Epithelial cell of proximal tubule (primary cell): ENCODE measurements around the gene GSKIP. TPM values are rescaled to one million over a fixed set of nuclear protein-coding genes. Genes with fewer than 3 reads are reported as not detected.

ENCODE experiments used
- DNase-seq: peaks from one replicate; pipeline ENCODE4 v3.0.0-alpha.2; 2011; ENCODE audit warnings: low read depth
- H3K4me3 ChIP-seq: 2 replicates; pipeline ENCODE4 v1.5.1; 2011; ENCODE audit warnings: low read depth, mild to moderate bottlenecking, low read length
- CTCF ChIP-seq: conservative IDR thresholded peaks from 2 replicates; pipeline ENCODE4 v1.5.1; 2012; ENCODE audit warnings: low read depth, mild to moderate bottlenecking, low read length
- total RNA-seq: library from RNA; depleted of rRNA; stranded (reverse); fragments of >200 nt; gene quantifications from 2 replicates; pipeline ENCODE4 v1.2.3, GENCODE V29; 2015

The GSKIP gene
- total RNA-seq, 1 donor from 2014 or later = 42.6 TPM

- no peak for DNase-seq
- no peak overlapping the region for H3K4me3 ChIP-seq
- TF ChIP-seq CTCF = no peak
Observed at GRCh38 chr14:96399405-96399804, 36.1 kb downstream of the GSKIP start.

- no peak for DNase-seq
- no peak overlapping the region for H3K4me3 ChIP-seq
- no peak for TF ChIP-seq CTCF
Observed at GRCh38 chr14:96400495-96400894, 37.2 kb downstream of the GSKIP start.

- TF ChIP-seq CTCF = no peak
- DNase-seq = no peak
- no peak overlapping the region for H3K4me3 ChIP-seq
Observed at GRCh38 chr14:96403409-96403808, 40.1 kb downstream of the GSKIP start.

GRCh38 chr14:96405677-96406076 lies 42.4 kb downstream of the GSKIP start:
- DNase-seq = no peak
- TF ChIP-seq CTCF = no peak
- no peak overlapping the region for H3K4me3 ChIP-seq

GRCh38 chr14:96407935-96408570 lies 44.7 kb downstream of the GSKIP start:
- DNase-seq = no peak
- H3K4me3 ChIP-seq = no peak overlapping the region
- no peak for TF ChIP-seq CTCF

GRCh38 chr14:96408608-96409007 lies 45.3 kb downstream of the GSKIP start:
- no peak for TF ChIP-seq CTCF
- no peak for DNase-seq
- H3K4me3 ChIP-seq = no peak overlapping the region

GRCh38 chr14:96409701-96410100 lies 46.4 kb downstream of the GSKIP start:
- no peak overlapping the region for H3K4me3 ChIP-seq
- no peak for TF ChIP-seq CTCF
- DNase-seq = no peak
